ENCODE measurements around the gene ARRDC2.

DNA sequence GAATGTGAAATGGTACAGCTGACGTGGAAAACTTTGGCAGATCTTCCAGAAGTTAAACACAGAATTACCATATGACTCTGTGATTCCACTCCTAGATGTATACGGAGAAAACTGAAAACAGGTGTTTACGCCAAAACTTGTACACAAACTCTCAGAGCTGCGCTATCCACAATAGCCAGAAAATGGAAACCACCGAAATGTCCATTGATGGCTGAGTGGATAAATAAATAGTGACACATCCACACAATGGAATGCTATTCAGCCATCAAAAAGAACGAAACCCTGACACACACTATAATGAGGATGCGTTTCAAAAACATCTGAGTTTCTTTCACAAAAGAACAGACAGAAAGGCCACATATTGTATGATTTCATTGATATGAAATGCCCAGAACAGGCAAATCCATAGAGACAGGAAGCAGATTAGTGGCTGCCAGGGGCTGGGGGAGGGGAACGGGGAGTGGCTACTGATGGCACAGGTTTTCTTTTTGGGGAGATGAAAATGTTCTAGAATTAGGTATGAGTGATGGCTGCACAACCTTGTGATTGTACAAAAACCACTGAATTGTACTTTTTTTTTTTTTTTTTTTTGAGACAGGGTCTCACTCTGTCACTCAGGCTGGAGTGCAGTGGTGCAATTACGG is 45.7 kb downstream of the ARRDC2 start:
- TF ChIP-seq, protein P1, sequence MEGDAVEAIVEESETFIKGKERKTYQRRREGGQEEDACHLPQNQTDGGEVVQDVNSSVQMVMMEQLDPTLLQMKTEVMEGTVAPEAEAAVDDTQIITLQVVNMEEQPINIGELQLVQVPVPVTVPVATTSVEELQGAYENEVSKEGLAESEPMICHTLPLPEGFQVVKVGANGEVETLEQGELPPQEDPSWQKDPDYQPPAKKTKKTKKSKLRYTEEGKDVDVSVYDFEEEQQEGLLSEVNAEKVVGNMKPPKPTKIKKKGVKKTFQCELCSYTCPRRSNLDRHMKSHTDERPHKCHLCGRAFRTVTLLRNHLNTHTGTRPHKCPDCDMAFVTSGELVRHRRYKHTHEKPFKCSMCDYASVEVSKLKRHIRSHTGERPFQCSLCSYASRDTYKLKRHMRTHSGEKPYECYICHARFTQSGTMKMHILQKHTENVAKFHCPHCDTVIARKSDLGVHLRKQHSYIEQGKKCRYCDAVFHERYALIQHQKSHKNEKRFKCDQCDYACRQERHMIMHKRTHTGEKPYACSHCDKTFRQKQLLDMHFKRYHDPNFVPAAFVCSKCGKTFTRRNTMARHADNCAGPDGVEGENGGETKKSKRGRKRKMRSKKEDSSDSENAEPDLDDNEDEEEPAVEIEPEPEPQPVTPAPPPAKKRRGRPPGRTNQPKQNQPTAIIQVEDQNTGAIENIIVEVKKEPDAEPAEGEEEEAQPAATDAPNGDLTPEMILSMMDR (IDR thresholded peaks at IDR 0.05): no peak
- TF ChIP-seq EP300 (IDR thresholded peaks at IDR 0.05) (no peak), POLR2AphosphoS5 (IDR thresholded peaks at IDR 0.05) (no peak)
